Muscle of leg (tissue), 11 donors: ENCODE data around the gene LAMTOR5. TPM values are rescaled to one million over a fixed set of nuclear protein-coding genes. Genes with fewer than 3 reads are reported as not detected.
"Not testable (repeated sequence)": the region's sequence is repeated elsewhere in the genome, so short reads cannot be mapped to it uniquely, and the experiment has no call there.

ENCODE experiments used
- DNase-seq: peaks from one replicate; pipeline ENCODE4 v3.0.0; 2013
- H3K27ac ChIP-seq: one replicate; pipeline ENCODE4 v1.5.1; 2013; ENCODE audit warnings: mild to moderate bottlenecking, low read length, control low read depth
- H3K27me3 ChIP-seq: one replicate; pipeline ENCODE4 v1.6.1; 2013; ENCODE audit warnings: low read length; ENCODE audit not compliant: control insufficient read depth, insufficient read depth
- H3K36me3 ChIP-seq: one replicate; pipeline ENCODE4 v1.6.1; 2013; ENCODE audit warnings: low read length; ENCODE audit not compliant: control insufficient read depth, insufficient read depth
- H3K4me1 ChIP-seq: one replicate; pipeline ENCODE4 v1.6.1; 2013; ENCODE audit warnings: low read length; ENCODE audit not compliant: control insufficient read depth, insufficient read depth
- H3K4me3 ChIP-seq: one replicate; pipeline ENCODE4 v1.5.1; 2013; ENCODE audit warnings: low read length, control low read depth
- H3K9me3 ChIP-seq: replicated peaks from 2 replicates; pipeline ENCODE4 v1.6.1; 2013; ENCODE audit warnings: low read depth, low read length; ENCODE audit not compliant: control insufficient read depth
- WGBS: methylation state at CpG from one replicate; pipeline ENCODE4 v1.1.5; 2013; ENCODE audit warnings: missing lambda C conversion rate; ENCODE audit not compliant: insufficient coverage; 5-methylcytosine and 5-hydroxymethylcytosine counted together
- polyA plus RNA-seq, 8 donors: library from polyadenylated mRNA; unstranded; fragments of 120-200 nt; gene quantifications; one replicate each; pipeline versions ENCODE4 v1.2.1 to v1.2.3, GENCODE V29; 2013; ENCODE audit warnings: inconsistent platforms in 1 of 8, low replicate concordance in 1 of 8; ENCODE audit not compliant: insufficient read length in 8 of 8, insufficient read depth in 1 of 8
- total RNA-seq: library from RNA; stranded (reverse); fragments of 120-200 nt; gene quantifications from one replicate; pipeline ENCODE4 v1.2.4, GENCODE V29; 2013

Gene LAMTOR5
- total and polyA plus RNA-seq, 9 donors, result 100 to 129 (median 118) TPM

DNA sequence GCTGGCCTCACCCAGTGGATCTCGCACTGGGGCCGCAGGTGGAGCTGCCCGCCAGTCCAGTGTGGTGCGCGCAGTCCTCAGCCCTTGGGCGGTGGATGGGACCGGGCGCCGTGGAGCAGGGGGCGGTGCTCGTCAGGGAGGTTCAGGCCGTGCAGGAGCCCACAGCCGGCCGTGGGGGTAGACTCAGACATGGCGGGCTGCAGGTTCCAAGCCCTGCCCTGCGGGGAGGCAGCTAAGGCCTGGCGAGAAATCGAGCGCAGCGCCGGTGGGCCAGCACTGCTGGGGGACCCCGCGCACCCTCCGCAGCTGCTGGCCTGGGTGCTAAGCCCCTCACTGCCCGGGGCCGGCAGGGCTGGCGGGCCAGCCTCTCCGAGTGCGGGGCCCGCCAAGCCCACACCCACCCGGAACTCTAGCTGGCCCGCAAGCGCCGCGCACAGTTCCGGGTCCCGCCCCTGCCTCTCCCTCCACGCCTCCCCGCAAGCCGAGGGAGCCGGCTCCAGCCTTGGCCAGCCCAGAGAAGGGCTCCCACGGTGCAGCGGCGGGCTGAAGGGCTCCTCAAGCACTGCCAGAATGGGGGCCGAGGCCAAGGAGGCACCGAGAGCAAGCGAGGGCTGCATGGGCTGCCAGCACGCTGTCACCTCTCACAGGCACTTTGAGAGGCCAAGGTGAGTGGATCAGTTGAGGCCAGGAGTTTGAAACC, 11.1 kb downstream of the LAMTOR5 start:
- WGBS, result 95% methylated on average over 43 of the region's 48 CpGs
- H3K4me3 ChIP-seq, DNase-seq, H3K4me1 ChIP-seq, H3K27ac ChIP-seq, H3K27me3 ChIP-seq, H3K9me3 ChIP-seq: not testable (repeated sequence)
- peaks cover 25% of the 10 kb centered on the region for H3K36me3 ChIP-seq

DNA sequence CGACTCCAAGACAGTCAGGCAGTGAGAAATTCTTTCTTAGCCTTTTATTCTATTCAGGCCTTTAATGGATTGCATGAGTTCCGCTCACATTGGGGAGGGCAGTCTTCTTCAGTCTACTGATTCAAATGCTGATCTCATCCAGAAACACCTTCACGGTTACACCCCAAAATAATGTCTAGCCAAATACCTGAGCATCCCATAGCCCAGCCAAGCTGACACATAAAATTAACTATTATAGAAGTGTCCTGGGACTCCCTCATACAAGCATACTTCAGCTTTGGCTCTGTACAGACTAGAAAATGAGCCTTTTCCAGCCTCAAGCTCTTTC, 13.0 kb downstream of the LAMTOR5 start:
- Histone ChIP-seq H3K9me3 (no peaks in the 10 kb centered on the region), H3K4me1 (peaks cover 8% of the 10 kb centered on the region), H3K36me3 (peaks cover 9% of the 10 kb centered on the region), H3K27me3 (no peaks in the 10 kb centered on the region), H3K4me3 (no peak overlapping the region), H3K27ac (no peak overlapping the region)
- DNase-seq, result no peak
- 60% methylated on average over 1 of the region's 3 CpGs for WGBS

DNA sequence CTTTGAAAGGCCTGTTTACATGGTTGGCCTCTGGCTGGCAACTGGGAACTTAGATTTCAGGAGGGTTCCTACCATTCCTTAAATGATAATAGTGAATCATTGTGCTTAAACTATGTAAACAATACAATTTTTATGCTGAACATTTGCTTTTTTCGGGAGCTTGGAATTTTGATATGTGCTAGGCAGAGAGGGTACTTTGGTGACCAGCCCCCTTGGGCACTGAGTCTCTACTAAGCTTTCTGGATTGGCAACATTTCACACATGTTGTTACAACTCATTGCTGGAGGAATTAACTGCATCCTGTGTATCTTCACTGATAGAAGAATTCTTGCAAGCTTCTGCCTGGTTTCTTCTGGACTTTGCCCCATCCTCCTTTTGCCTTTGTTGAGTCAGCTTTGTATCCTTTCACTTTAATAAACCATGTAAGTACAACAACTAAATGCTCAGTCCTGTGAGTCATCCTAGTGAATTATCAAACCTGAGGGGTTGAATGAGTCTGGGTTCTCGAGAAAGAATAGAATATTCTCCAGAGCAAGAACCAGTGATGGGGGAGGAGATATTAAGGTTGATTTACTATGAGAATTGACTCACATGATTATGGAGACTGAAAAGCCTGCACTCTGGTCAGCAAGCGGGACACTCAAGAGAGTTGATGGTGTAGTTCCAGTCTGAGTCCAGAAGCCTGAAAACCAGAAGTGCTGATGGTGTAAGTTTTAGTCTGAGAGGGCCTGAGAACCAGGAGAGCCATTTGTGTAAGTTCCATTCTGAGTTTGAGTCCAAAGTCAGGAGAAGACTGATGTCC, 13.6 kb downstream of the LAMTOR5 start:
- 100% methylated on average over 1 of the region's 3 CpGs for WGBS
- H3K27ac ChIP-seq, result no peak overlapping the region
- H3K36me3 ChIP-seq, result peaks cover 9% of the 10 kb centered on the region
- H3K4me3 ChIP-seq, result no peak overlapping the region
- H3K27me3 ChIP-seq, result no peaks in the 10 kb centered on the region
- DNase-seq, result no peak
- no peaks in the 10 kb centered on the region for H3K9me3 ChIP-seq
- H3K4me1 ChIP-seq, result peaks cover 8% of the 10 kb centered on the region

DNA sequence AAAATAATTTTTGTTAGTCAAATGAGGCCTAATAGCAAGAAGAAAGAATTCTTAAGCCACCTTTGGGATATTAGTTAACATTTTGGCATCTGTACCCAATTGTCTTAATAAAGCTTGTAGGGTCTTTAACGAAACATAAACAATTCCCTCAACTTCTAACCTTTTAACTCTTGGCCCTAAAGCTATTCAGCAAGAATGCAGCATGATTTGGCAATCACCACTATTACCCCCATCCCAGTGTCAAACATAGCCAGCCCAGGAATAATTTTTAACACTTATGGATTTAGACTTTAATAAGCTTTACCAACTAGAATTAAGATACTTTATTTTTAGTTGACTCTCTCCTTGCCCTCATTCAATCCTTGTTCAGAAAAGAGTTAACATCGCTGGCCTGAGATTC, 14.2 kb downstream of the LAMTOR5 start:
- DNase-seq, result no peak
- no CpG with 5 or more reads among the region's 2 CpGs for WGBS
- Histone ChIP-seq H3K27ac (no peak overlapping the region), H3K9me3 (no peaks in the 10 kb centered on the region), H3K36me3 (peaks cover 8% of the 10 kb centered on the region), H3K27me3 (no peaks in the 10 kb centered on the region), H3K4me3 (no peak overlapping the region), H3K4me1 (peaks cover 8% of the 10 kb centered on the region)

DNA sequence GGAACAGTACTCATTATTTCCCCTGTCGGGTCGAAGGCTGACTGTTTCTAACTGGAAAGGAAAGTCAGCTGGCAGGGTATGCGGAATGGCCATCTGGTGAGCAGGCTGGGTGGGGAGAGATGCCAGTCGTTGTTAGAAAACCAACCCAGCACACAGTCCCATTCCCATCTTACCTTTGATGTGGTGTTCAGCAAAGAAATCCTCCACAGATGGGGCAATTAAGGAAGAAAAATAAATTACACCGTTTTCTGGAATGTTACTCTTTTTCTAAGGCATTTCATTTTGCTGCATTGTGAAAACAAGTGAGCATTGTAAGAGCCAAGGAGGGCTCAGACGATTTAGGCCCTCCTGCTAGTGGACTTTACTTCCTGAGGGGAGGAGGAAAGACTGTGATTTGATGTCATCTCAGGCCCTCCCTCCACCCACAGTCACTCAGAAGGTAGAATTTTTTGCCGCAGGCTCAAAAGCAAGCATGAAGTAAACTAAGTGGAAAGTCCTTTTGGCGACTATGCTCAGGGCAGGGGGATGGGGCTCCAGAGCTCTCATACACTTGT, 16.7 kb downstream of the LAMTOR5 start, which contains the start of gene SLC16A4:
Gene SLC16A4 (minus strand): TSS at position 335 of the 554 bp plus-strand sequence. CDS start 1,703 bp downstream, outside the sequence.
- Histone ChIP-seq H3K27ac (peak within 1 kb of the TSS; percentile 84), H3K27me3 (no peaks in the 10 kb centered on the region), H3K4me1 (peaks cover 8% of the 10 kb centered on the region), H3K4me3 (peak within 1 kb of the TSS; percentile 19), H3K36me3 (peaks cover 10% of the 10 kb centered on the region), H3K9me3 (no peaks in the 10 kb centered on the region)
- peak; percentile 75 for DNase-seq
- no CpG with 5 or more reads among the region's 8 CpGs for WGBS

GRCh38 chr1:110390096-110390495, 17.4 kb downstream of the LAMTOR5 start:
- no CpG with 5 or more reads among the region's 6 CpGs for whole genome bisulfite sequencing
- Histone ChIP-seq H3K9me3 (no peaks in the 10 kb centered on the region), H3K36me3 (peaks cover 10% of the 10 kb centered on the region), H3K4me3 (peak overlapping the region; percentile 19), H3K27me3 (no peaks in the 10 kb centered on the region), H3K27ac (peak overlapping the region; percentile 84), H3K4me1 (peaks cover 8% of the 10 kb centered on the region)
- DNase-seq, result peak; percentile 78

DNA sequence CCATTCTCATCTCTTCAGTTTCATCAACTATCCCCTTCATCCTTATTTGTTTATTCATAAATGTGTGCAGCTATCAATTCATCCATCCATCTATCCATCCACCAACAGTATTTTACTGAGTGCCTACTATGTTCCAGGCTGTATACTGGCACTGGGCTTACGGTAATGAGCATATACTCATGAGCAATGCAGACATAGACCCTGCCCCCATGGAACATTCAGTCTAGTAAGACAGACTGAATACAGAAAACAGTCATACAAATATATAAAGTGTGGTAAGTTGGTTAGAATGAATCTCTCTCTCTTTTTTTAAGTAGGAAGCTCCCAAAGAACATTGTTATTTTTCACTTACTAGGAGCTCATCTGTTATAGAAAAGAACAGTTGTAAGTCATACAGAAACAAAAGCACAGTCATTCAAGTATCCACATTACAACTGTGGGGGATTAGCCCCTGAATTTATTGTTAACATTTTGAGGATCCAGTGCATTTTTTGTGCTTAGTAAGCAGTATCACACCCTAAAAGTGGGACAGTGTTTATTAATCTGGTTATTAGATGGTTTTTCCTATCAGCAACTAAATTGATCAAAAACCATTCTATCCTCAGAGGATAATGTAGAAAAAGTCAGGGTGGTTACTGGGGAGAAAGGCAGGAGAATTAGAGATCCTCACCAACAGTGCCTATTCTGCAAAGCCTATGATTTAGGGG, 20.3 kb downstream of the LAMTOR5 start:
- no peak overlapping the region for H3K4me3 ChIP-seq
- H3K9me3 ChIP-seq, result no peaks in the 10 kb centered on the region
- H3K27me3 ChIP-seq, result no peaks in the 10 kb centered on the region
- H3K27ac ChIP-seq, result no peak overlapping the region
- H3K4me1 ChIP-seq, result peaks cover 8% of the 10 kb centered on the region
- DNase-seq, result no peak
- H3K36me3 ChIP-seq, result peaks cover 6% of the 10 kb centered on the region
- no CpG with 5 or more reads among the region's 1 CpG for WGBS

- Histone ChIP-seq H3K27me3 (no peaks in the 10 kb centered on the region), H3K27ac (no peak overlapping the region), H3K36me3 (peaks cover 6% of the 10 kb centered on the region), H3K4me1 (peaks cover 2% of the 10 kb centered on the region), H3K9me3 (no peaks in the 10 kb centered on the region), H3K4me3 (no peak overlapping the region)
- WGBS, result no CpG with 5 or more reads among the region's 1 CpG
- DNase-seq, result no peak
Measured at GRCh38 chr1:110385369-110385768, 22.1 kb downstream of the LAMTOR5 start.

DNA sequence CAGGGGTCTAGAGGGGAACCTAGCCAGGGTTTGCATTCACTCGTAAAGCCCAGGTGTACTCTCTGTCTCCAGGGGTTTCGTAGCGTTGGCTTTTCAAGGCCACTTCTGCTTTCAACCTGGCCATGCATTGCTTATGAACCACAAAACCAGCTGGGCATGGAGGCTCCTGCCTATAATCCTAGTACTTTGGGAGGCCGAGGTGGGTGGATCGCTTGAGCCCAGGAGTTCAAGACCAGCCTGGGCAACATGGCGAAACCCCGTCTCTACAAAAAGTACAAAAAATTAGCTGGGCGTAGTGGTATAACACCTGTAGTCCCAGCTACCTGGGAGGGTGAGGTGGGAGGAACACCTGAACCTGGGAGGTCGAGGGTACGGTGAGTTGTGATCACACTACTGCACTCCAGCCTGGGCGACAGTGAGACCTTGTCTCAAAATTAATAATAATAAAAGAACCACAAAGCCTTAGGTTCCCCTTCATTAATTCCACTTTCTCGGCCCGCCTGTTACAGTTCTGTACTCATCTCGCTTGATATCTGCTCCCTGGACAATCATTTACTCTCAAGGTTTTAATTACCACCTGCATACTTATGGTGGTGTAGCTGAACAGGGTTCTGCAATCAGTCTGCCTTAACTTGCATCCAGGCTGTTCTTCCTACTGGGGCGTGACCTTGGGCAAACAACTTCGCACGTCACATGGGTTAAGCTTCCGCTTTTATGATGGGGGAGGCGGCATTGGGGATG, 22.7 kb downstream of the LAMTOR5 start:
- no peaks in the 10 kb centered on the region for H3K4me1 ChIP-seq
- peaks cover 10% of the 10 kb centered on the region for H3K36me3 ChIP-seq
- no peak for DNase-seq
- WGBS, result 83% methylated on average over 8 of the region's 19 CpGs
- no peak overlapping the region for H3K4me3 ChIP-seq
- no peak overlapping the region for H3K27ac ChIP-seq
- H3K9me3 ChIP-seq, result no peaks in the 10 kb centered on the region
- H3K27me3 ChIP-seq, result no peaks in the 10 kb centered on the region
